Stimulated activated CD8-positive, alpha-beta memory T cell treated with anti-CD3 and anti-CD28 coated beads, Interleukin-7, amount 100 ng/mL, for 24 hours (primary cell): ENCODE measurements around the gene CREB3L4.

Experiments used
- DNase-seq: peaks from one replicate; pipeline ENCODE4 v3.0.0-alpha.2; 2020; ENCODE audit warnings: low read depth

Gene CREB3L4, protein sequence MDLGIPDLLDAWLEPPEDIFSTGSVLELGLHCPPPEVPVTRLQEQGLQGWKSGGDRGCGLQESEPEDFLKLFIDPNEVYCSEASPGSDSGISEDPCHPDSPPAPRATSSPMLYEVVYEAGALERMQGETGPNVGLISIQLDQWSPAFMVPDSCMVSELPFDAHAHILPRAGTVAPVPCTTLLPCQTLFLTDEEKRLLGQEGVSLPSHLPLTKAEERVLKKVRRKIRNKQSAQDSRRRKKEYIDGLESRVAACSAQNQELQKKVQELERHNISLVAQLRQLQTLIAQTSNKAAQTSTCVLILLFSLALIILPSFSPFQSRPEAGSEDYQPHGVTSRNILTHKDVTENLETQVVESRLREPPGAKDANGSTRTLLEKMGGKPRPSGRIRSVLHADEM

DNA sequence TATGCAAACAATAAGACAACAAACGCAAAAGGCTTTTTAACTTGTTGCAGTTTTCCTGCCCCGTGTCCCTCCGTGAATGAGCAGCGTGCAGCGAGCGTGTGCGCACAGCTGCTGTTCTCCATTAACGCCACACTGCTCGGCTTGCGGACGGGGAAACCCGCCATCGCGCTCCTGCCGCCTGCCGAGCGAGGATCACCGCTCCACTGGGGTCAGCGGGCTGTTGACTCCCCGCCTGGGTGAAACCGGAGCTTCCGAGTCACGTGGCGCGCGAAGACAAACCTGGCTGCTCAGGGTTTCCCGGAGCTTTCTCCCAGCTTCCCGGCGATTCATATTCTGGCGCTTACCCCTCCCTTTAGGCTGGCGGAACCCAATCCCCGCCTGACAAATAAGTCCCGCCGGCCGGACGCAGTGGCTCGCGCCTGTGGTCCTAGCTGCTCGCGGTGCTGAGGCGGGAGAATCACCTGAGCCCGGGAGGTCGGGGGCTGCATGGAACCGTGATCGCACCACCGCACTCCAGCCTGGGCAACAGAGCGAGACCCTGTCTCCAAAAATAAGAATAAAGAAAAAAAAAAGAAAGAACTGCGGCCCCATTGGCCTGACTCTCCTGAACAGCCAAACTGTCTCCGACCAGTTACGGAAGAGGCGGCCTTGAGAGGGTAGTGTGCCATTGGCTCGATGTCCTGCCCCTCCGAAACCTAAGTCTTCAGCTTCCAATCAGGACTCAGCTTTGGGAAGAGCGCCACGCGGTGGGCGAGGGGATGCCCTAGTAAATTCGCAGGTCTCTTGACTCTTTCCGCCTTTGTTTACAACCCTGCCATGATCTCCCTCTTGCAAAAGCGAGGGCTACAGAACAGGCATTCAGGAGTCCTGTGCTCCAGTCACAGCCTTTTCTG lies at the start of gene CREB3L4:
Gene CREB3L4 (plus strand): TSS at position 796 of the 893 bp plus-strand sequence. CDS start 624 bp downstream, outside the sequence.
- DNase-seq, result peak; percentile 61

DNA sequence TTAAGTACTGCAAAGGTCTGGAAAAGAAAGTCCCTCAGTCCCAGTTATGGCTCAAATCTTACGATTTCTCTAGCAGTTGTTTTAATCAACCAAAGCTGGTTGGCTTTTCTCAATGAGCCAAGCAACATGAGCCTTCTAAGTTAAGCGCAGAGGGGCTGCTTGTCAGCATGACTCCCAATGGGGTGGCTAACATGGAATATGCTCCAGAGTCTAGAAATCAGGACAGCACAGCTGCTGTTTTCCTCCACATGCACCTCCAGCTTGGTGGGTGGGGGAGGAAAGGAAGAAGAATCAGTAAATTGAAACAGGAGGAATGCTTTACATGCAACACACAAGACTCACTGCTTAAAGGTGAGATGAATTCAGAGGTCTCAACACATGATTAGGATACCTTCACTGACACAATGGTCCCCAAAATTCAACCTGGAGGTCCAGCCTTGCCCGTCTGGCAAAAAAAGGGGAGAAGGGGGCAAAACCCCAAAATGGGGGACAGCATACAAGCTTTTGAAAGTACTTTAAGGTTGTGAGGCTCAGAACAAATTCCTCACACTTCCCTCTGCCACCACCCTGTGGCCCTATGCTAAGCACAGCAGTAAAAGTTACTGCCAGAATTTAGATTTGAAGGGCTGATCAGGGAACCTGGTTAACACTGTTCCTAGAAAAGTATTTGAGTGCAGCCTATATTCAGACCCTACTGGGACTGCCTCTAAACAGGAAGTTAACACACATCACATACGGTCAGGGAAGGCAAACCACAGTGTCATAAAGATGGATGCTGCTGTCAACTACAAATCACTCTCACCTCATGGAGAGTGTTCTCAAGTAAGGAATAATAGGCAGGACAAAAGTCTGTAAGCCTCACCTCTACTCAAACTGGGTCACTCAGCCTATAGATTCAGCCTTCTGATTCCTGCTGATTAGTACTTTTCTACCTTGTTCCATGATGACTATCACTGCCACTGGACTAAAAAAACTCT lies 47.5 kb upstream of the CREB3L4 start:
- DNase-seq, result no peak

DNA sequence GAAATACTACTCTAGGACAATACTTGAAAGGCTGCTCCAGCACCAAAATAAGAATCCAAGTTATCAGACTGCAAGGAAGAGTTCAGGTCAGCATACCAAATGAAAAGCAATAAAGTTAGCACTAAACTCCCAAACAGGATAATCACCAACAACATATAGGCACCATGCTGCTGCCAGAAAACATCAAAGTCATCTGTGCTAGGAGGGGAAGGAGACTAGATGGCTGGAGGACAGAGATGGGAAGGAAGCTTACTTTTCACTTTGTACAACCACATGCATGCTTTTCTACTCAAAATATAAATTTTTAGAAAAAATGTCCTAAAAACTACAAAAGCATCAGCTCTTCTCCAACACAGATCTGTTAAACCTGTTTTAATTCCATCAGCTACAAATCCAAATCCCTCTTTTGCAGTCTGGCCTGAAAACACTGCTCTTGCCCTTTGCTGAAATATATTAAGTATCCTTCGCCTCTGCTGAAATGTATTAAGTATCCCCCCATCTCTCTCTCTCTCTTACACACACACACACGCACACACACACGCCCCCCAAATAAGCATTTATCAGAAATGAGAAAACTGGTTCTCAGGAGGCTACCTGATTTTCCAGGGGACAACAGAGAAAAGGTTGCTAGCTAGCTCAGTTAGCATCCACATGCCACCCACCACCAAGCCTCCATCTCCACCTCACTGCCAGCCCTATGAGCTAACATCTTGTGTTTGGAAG lies 46.5 kb upstream of the CREB3L4 start:
- DNase-seq, result no peak

DNA sequence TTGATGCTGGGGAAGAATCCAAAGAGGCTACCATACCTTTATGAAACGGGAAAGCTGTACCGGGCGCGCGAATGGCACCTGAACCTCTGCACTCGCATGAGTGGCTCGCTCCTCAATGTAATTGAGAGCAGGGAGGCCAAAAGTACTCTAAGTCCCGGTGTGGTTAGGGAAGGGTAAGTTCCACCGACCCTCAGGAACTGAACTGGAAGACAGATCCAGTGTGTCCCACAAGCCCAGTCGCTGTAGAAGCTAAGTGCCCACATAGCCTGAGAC lies 46.0 kb upstream of the CREB3L4 start:
- DNase-seq, result no peak

DNA sequence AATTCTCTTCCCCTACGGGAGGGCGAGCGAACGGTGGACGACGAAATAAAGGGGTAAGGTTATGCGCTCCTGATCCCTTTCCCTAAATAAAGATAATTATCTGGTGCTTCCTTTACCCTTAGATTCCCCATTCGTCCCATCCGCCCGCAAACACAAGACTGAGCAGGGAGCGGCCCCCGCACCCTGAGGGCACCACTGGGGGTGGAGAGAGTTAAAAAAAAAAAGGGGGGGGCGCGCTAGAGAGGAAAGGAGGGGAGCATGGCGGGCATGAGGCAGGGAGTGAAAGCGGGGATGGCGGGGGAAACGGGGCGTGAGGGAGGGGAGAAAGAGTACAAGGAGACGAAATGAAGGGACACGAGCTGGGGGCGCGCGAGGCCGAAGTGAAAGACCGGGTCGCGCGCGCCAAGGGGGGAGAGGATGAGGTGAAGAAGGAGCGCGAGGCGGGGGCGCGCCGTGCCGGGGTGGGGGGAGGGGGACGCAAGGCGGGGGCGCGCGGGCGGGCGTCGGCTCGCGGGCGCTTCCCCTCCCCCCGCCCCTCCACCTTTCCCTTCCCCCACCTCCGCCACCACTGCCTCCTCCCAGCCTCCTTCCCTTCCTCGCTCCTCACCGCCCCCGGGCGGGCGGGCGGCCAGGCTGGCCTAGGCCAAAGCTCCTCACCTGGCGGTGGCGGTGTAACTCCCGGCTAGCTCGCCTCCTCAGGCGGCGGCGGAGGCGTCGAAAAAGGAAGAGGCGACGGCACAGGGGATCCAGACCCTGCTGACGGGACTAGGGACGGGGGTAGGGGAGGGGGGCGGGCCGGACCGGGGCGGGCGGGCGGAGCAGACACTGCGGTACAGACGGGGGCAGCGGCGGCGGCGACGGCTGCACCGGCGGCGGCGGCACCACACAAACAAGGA lies 45.4 kb upstream of the CREB3L4 start:
- DNase-seq, result peak; percentile 25

DNA sequence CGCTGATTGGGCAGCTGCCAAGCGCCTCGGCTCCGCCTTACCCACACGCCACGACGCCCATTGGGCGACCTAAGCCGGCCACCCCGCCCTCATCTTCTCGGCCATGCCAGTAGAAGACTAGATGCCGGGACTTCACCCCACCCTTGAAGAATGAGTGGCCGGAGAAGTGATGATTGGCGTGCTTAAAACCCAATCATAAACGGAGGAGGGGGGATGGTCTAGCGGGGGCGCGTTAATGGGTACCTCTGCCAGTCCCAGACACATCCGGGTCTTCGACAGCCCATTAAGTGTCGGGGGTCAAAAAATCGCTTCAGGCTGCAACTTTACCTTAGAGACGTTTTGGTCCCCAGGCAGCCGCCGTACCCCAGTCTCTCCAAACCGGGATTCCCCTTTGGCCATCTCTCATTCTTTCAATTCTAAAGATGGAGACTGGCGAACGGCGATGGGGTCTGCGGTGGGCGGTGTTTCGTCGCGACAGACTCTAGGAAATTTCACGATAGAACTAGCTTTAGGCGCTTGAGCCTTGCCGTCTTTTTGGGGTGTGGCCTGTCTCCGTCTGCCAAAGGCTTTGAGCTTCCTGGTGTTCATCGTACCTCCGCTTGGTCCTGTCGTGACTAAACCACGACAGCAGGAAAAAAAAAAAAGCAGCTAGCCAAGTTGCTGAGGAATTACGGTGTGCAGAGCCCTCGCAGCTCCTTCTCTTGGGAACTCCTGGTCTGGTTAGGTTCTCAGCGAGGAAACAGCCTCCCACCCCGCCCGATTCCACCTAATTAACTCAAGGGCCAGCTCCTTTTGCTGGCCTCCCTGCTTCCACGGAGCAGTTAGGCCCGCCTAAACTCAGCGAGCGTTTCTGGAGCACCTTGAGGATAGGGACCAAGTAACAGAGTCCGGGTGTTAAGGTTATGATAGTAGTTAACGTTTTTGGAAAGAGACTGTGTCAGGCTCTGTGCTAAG lies 44.5 kb upstream of the CREB3L4 start, which contains the start of gene GATAD2B:
Gene GATAD2B (minus strand): TSS at position 1 of the 954 bp plus-strand sequence. CDS start 94,625 bp downstream, outside the sequence.
- peak; percentile 95 for DNase-seq

DNA sequence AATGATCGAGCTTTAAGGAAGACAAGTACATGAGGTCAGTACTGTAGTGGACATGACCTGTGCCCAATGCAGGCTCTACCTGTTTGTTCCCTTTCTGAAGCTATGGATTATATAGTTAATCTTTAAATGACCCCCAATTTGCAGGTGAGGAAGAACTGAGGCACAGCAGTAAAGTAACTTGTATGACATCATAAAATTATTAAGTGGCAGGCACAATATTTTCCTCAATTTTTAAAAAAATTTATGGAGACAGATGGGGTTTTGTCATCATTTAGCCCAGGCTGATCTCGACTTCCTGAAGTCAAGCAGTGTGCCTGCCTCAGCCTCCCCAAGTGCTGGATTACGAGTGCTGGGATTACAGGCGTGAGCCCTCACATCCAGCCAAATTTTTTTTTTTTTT lies 41.3 kb upstream of the CREB3L4 start:
- no peak for DNase-seq

DNA sequence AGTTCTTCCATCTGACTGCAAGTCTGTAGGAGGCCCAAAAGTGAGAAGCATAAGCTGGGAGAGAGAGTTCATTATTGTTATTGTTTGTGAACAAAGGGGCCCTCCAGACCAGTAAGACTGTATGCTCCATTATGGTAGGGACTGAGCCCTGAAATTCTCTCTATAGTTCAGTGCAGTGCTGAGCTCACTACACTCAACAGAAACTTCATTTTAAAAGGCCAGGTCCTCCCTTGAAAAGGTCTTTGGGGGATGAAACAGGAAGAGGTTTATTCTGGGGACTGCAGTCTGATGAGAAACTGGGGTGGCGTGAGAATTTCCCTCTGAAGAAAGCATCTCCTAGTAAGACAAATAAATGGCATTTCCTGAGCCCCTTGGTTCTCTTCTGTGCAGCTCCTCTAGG lies 39.5 kb upstream of the CREB3L4 start:
- DNase-seq, result no peak

DNA sequence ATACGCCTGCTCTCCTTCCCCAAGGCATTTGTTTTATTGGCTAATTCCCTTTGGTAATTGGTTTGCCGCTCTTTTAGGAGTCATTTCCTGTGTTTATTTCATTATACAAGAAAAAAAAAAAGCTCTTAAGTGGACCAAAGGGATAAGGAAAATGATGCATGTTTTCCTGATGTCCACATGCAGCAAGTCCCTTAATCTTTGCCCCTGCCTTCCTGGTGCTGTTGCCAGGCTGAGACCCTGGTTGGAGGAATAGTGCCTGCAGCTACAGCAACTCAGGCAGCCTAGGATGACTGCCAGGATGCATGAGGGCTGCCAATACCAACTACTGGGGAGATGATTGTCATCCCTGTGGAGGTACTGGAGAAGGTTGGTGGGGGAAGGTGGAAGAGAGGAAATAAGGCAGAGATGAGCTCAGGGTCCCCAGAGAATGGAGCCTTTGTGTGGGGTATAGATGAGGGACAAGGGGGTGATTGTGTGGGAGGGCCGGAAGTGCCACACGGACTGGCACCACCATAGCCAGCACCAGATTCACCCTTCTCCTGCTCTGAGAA lies 38.8 kb upstream of the CREB3L4 start:
- no peak for DNase-seq

DNA sequence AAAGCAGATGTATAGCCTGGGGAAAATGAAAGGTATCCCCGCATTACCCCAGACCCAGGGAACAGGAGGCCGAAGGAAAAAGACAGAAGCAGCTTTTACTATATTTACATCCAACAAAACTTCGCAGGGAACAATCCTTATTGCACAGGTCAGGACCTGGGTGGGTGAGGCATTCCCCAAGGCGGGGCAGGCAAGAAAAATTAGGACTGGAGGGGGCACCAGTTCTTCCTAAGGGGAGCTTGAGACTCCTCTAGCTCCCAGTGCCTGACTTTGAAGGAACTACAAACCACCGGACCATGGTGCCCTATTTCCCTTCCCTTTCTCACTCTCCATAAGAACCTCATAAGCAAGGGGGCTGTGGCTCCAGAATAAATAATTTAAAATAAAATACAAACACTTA lies 38.3 kb upstream of the CREB3L4 start:
- no peak for DNase-seq

DNA sequence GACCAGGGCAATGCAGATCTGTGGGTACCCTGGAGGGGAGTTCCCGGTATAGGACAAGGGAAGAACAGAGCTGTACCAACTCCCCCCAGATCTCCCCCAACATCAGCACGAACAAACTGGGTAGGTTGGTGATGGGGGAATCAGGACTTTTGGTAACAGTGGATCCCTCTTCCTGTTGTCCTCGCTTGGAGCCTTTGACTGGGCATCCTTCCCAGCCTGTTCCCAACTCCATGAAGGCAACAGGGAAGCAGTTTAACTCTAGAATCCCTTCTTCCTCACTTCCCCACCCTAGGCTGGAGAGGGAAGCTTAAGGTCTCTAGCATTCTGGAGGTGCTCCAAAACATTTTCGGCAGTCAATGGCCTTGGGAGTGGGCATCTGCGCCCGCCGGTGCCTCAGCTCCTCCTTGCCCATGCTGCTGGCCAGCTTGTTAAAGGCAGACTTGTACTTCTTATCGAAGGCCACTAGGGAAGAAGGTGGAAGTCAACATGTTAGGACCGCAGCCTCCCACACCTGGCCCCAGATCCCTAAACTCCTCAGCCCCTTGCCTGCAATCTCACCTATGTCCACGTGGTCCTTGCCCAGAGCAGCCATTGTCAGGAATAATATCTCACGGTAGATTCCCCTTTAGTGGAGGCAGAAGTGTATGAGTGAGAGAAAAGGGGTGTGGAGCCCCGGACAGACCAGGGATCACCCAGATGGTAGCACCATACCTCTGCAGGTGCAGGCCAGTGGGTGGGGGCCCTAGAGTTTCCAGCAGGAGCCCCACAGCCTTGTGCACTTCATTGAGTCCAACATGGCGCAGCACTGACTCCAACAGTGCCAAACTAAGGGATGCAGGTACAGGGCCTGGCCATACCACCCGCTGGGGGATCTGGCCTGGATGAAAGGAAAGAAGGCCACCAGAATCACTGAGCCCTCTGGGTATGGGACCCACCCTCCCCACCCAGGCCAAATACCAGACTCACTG lies 37.4 kb upstream of the CREB3L4 start:
- DNase-seq, result no peak

DNA sequence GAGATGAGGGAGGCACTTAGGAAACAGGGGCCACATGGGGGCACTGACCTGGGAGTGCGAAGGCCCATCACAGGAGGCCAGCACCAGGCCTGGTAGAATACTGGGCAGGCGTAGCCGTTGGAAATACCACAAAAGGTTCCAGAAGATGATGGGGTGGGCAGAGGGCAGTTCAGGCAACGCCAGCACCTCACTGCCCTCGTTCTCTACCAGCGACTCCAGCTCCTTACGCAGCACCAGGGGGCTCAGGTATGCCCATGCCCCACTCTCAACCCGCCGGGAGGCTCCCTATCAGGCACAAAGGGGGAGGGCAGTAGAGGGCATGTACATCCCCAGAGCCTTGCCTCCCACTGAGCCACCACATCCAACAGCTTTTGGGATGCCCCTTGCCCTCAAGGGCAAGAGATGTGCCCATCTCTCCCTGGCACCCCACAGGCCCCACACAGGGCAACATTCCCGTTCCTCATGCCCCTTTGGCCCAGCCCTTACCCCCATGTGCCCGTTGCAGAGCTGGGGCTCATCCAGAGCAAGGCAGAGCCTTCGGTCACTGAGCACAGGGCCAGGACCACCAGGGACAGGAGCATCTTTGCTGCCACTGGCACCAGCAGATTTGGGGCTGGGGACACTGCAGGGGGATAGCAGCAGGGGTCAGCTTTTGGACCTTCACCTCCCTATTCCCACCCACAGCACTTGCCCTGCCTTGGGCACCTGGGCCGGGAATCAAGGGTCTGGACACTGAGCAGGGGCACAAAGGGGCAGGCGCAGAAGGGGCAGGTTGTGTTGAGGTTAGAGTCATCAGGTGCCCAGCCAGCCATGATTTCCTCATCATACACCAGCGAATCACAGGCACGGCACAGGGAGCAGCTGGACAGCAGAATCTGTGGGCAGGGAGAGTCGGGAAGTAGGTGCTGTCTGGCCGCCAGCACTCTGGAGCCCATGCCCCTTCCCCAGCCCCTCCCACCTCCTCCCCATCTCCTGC lies 35.3 kb upstream of the CREB3L4 start:
- no peak for DNase-seq

DNA sequence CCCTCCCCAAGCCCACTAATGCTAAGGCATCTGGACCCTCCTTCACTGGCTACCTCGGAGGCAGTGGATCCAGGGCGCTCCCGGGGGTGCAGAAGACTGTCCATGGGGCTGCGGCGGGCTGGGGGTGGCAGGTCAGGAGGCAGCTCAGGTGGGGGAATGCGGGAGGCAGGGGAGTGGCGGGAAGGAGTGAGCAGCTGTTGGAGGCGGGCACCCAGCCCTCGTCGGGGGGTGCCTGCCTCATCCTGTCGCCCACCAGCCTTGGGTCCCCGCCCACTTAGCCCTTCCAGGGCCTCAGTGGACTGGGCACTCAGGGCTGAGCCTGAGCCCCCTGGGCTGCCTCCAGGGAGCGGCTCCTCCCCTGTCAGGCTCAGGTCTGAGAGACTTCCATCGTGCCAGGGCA lies 34.3 kb upstream of the CREB3L4 start:
- DNase-seq, result no peak

DNA sequence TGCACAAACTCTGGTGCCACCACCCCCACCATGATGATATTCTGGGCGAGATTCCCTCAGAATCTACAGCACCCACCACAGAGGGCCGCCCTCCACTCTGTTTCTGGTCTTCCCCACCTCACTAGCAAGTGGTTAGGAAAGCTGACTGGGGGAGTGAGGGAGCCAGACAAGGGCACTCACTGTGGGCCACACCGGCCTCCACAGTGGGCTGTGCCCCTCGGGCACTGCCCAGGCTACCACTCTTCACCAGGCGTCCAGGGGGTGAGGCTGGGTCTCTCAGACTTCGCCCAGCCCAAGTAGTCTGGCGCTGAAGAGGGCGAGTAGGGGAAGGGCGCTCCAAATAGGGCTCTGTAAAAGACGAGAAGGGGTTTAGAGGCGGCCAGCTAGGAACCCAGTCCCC lies 33.7 kb upstream of the CREB3L4 start:
- no peak for DNase-seq

DNA sequence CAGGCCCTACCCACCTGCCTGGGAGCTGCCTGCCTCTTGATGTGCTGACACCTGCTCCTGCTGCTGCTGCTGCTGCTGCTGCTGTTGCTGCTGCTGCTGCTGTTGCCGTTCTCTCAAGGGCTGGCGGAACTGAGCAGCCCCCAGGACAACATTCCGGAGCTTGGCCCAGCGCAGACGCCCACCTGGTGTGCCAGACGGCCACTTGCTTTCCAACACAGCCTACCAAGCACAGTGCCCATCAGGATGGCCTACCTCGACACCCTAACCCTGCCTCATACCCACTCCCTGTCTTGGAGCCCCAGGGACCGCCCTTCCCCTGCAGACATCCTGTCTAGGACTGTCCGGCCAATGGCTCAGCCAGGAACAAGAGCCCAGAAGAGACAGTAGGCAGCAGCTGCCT lies 33.0 kb upstream of the CREB3L4 start:
- DNase-seq, result no peak

DNA sequence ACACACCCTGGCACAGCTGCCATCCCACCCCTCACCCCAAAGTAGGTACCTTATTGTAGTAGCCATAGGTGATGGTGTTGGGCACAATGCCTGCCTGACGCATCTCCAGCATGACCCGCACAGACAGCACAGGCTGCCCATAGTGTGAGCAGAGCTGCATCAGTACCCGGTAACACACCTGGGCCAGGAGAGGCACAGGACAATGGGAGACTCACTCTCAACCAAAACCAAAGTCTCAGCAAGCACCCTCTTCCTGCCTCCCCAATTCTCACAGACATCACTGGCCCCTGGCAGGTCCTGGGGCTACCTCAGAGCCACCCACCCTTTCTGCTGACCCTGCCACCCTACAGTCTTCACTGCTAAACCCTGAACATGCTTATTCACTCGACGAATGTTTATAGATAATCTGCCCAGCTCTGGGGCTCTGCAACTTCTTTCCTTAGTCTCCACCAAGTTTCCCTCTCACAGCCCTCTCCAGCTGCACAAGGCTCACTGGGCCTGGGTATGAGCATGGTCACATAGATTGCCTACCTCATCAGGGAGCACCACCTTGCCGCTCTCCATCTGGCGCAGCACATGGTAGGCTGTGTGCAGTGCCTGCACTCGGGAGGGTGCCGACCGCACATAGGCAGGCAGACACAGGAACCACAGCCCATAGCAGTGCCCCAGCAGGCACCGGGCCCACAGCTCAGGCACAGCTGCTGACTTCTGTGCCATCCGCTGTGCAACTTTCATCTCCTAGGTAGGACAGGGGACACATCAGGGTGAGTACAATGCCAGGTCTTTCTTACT lies 31.5 kb upstream of the CREB3L4 start:
- no peak for DNase-seq
